Esophagus (tissue), 2 donors: ENCODE measurements around the gene HNRNPDL. TPM values are rescaled to one million over a fixed set of nuclear protein-coding genes. Genes with fewer than 3 reads are reported as not detected.
A peak's percentile ranks its signal among the peaks of the same experiment; 100 is the strongest.

ENCODE experiments used
- H3K27ac ChIP-seq, 2 donors: one replicate each; pipeline ENCODE4 v1.5.1; 2013; ENCODE audit warnings: low read depth in 2 of 2, mild to moderate bottlenecking in 2 of 2, inconsistent platforms in 1 of 2, low read length in 1 of 2, moderate library complexity in 1 of 2
- H3K27me3 ChIP-seq, 2 donors: one replicate each; pipeline ENCODE4 v1.6.1; 2013; ENCODE audit warnings: low read length in 2 of 2, control low read depth in 1 of 2, mild to moderate bottlenecking in 1 of 2; ENCODE audit not compliant: insufficient read depth in 2 of 2, control insufficient read depth in 1 of 2
- H3K36me3 ChIP-seq, 2 donors: one replicate each; pipeline ENCODE4 v1.6.1; 2013; ENCODE audit warnings: low read length in 1 of 2; ENCODE audit not compliant: control insufficient read depth in 2 of 2, insufficient read depth in 2 of 2
- H3K4me1 ChIP-seq, 2 donors: one replicate each; pipeline ENCODE4 v1.6.1; 2013; ENCODE audit warnings: low read length in 1 of 2; ENCODE audit not compliant: control insufficient read depth in 2 of 2, insufficient read depth in 2 of 2
- H3K4me3 ChIP-seq, 2 donors: one replicate each; pipeline ENCODE4 v1.5.1; 2013; ENCODE audit warnings: low read length in 2 of 2, mild to moderate bottlenecking in 2 of 2, low read depth in 1 of 2, moderate library complexity in 1 of 2
- H3K9me3 ChIP-seq, 2 donors: one replicate each; pipeline ENCODE4 v1.6.1; 2013; ENCODE audit warnings: mild to moderate bottlenecking in 2 of 2, low read depth in 1 of 2, low read length in 1 of 2, moderate library complexity in 1 of 2; ENCODE audit not compliant: control insufficient read depth in 2 of 2, insufficient read depth in 1 of 2
- WGBS, 2 donors: extraction: QIAGEN DNeasy Blood & Tissue Kit; methylation state at CpG; one replicate each; pipeline ENCODE4 v1.1.7; 2013; 5-methylcytosine and 5-hydroxymethylcytosine counted together
- polyA plus RNA-seq, 2 donors: library from polyadenylated mRNA; stranded (reverse); fragments of 200-250 nt; gene quantifications; one replicate each; pipeline ENCODE4 v1.2.3, GENCODE V29; 2013
- donor health status: healthy with polysubstance abuse.
- donor health status: Bipolar disorder and iron deficiency.

The HNRNPDL gene
- polyA plus RNA-seq, 2 donors = 163 to 226 TPM

- H3K36me3 ChIP-seq = no peaks in the 10 kb centered on the region
- no peak overlapping the region for H3K4me3 ChIP-seq
- H3K27ac ChIP-seq = no peak overlapping the region
- peaks cover 0 to 5% of the 10 kb centered on the region in 2 donors for H3K4me1 ChIP-seq
- 96 to 98% methylated on average over 4 of the region's 4 CpGs for WGBS, 2 donors
- H3K9me3 ChIP-seq = no peaks in the 10 kb centered on the region
- no peaks in the 10 kb centered on the region for H3K27me3 ChIP-seq
Measured at GRCh38 chr4:82436780-82437179, 6.5 kb upstream of the HNRNPDL start.

- no peaks in the 10 kb centered on the region for H3K9me3 ChIP-seq
- no peak overlapping the region for H3K27ac ChIP-seq
- H3K27me3 ChIP-seq = no peaks in the 10 kb centered on the region
- 91 to 97% methylated on average over 5 of the region's 5 CpGs for WGBS, 2 donors
- peaks cover 0 to 5% of the 10 kb centered on the region in 2 donors for H3K4me1 ChIP-seq
- no peaks in the 10 kb centered on the region for H3K36me3 ChIP-seq
- H3K4me3 ChIP-seq = no peak overlapping the region
Measured at GRCh38 chr4:82436130-82436529, 5.9 kb upstream of the HNRNPDL start.

GRCh38 chr4:82434949-82435348, 4.7 kb upstream of the HNRNPDL start:
- no peaks in the 10 kb centered on the region for H3K36me3 ChIP-seq
- H3K4me3 ChIP-seq = no peak overlapping the region
- H3K4me1 ChIP-seq = peaks cover 0 to 7% of the 10 kb centered on the region in 2 donors
- no peaks in the 10 kb centered on the region for H3K9me3 ChIP-seq
- 96% methylated on average over 7 of the region's 7 CpGs for WGBS, 2 donors
- H3K27me3 ChIP-seq = no peaks in the 10 kb centered on the region
- H3K27ac ChIP-seq = no peak overlapping the region

GRCh38 chr4:82433791-82434190, 3.5 kb upstream of the HNRNPDL start:
- no peaks in the 10 kb centered on the region for H3K9me3 ChIP-seq
- peaks cover 0 to 7% of the 10 kb centered on the region in 2 donors for H3K4me1 ChIP-seq
- no peak overlapping the region for H3K27ac ChIP-seq
- H3K36me3 ChIP-seq = no peaks in the 10 kb centered on the region
- 46 to 49% methylated on average over 2 of the region's 2 CpGs for WGBS, 2 donors
- no peak overlapping the region for H3K4me3 ChIP-seq
- no peaks in the 10 kb centered on the region for H3K27me3 ChIP-seq

- no peaks in the 10 kb centered on the region for H3K36me3 ChIP-seq
- H3K27me3 ChIP-seq = no peaks in the 10 kb centered on the region
- no peak overlapping the region for H3K27ac ChIP-seq
- H3K9me3 ChIP-seq = no peaks in the 10 kb centered on the region
- H3K4me3 ChIP-seq = no peak overlapping the region
- WGBS, 2 donors = 84 to 85% methylated on average over 18 of the region's 18 CpGs
- H3K4me1 ChIP-seq = peaks cover 0 to 4% of the 10 kb centered on the region in 2 donors
Measured at GRCh38 chr4:82432596-82432995, 2.3 kb upstream of the HNRNPDL start.

GRCh38 chr4:82431831-82432230, 1.6 kb upstream of the HNRNPDL start:
- Histone ChIP-seq H3K27ac (no peak overlapping the region), H3K9me3 (no peaks in the 10 kb centered on the region), H3K36me3 (peaks cover 0 to under 1% of the 10 kb centered on the region in 2 donors), H3K4me3 (peak overlapping the region in 1 of 2 donors; percentile 83), H3K27me3 (no peaks in the 10 kb centered on the region), H3K4me1 (peaks cover 0 to 2% of the 10 kb centered on the region in 2 donors)
- 86 to 89% methylated on average over 4 of the region's 4 CpGs for WGBS, 2 donors

- WGBS, 2 donors = 2 to 3% methylated on average over 33 of the region's 33 CpGs
- H3K9me3 ChIP-seq = no peaks in the 10 kb centered on the region
- peaks cover 0 to 2% of the 10 kb centered on the region in 2 donors for H3K36me3 ChIP-seq
- no peaks in the 10 kb centered on the region for H3K27me3 ChIP-seq
- peak overlapping the region; percentile 83 to 95 for H3K4me3 ChIP-seq
- peaks cover 0 to 2% of the 10 kb centered on the region in 2 donors for H3K4me1 ChIP-seq
- peak overlapping the region; percentile 96 to 97 for H3K27ac ChIP-seq
Measured at GRCh38 chr4:82430964-82431745, 893 bp upstream of the HNRNPDL start.

- Histone ChIP-seq H3K4me1 (peaks cover 0 to 2% of the 10 kb centered on the region in 2 donors), H3K36me3 (peaks cover 2 to 5% of the 10 kb centered on the region in 2 donors), H3K9me3 (no peaks in the 10 kb centered on the region), H3K27me3 (no peaks in the 10 kb centered on the region), H3K4me3 (peak overlapping the region; percentile 83 to 95), H3K27ac (peak overlapping the region; percentile 96 to 97)
- WGBS, 2 donors = 0 to 1% methylated on average over 42 to 58 of the region's 58 CpGs
Measured at GRCh38 chr4:82429728-82430192, 502 bp downstream of the HNRNPDL start.

GRCh38 chr4:82428969-82429727, 1.1 kb downstream of the HNRNPDL start:
- H3K27ac ChIP-seq = peak overlapping the region; percentile 96 to 97
- WGBS, 2 donors = 0% methylated on average over 81 to 83 of the region's 83 CpGs

More at GRCh38 chr4:82428969-82429727, 1.1 kb downstream of the HNRNPDL start:
- Histone ChIP-seq H3K4me3 (peak overlapping the region; percentile 83 to 95), H3K36me3 (peaks cover 2 to 5% of the 10 kb centered on the region in 2 donors), H3K9me3 (no peaks in the 10 kb centered on the region), H3K4me1 (peaks cover 0 to 2% of the 10 kb centered on the region in 2 donors), H3K27me3 (no peaks in the 10 kb centered on the region)
